Panc1 (cell line): ENCODE data around the gene ECHDC3. TPM values are rescaled to one million over a fixed set of nuclear protein-coding genes. Genes with fewer than 3 reads are reported as not detected.

ENCODE experiments used
- ATAC-seq: fragments of 200-7000 bp; cut with Tn5 transposase; 2 replicates; pipeline ENCODE4 v1.9.1; 2020; ENCODE audit warnings: mild to moderate bottlenecking, moderate library complexity
- BruUV-seq: library from RNA; stranded (reverse); fragments of 400-500 nt; replicated peaks from 2 replicates; lab custom pipeline; 2021; lab: Mats Ljungman, UMichigan
- CTCF ChIA-PET: fragments of 300-600 bp; sonication (Branson Sonifier 250); formaldehyde crosslinking; loops from one replicate; lab custom pipeline; 2022; ENCODE audit warnings: antibody characterized with exemption; lab: Charles Lee
- POLR2A ChIA-PET: fragments of 300-600 bp; sonication (Branson Sonifier 250); formaldehyde crosslinking; loops from one replicate; lab custom pipeline; 2022; ENCODE audit warnings: antibody characterized with exemption; lab: Charles Lee
- DNase-seq: peaks from one replicate; pipeline ENCODE4 v3.0.0-alpha.2; 2010; ENCODE audit warnings: low read depth, low spot score
- H3K27ac ChIP-seq: 2 replicates; pipeline ENCODE4 v1.5.1; 2011; ENCODE audit warnings: mild to moderate bottlenecking, low read length, inconsistent platforms
- H3K27me3 ChIP-seq: fragments of 200-500 bp; sonication (Bioruptor generic); 2 replicates; pipeline ENCODE4 v1.6.0; 2014; ENCODE audit warnings: low read length, inconsistent platforms; ENCODE audit not compliant: control insufficient read depth, insufficient read depth
- H3K36me3 ChIP-seq: fragments of 200-500 bp; sonication (Bioruptor generic); 2 replicates; pipeline ENCODE4 v1.5.1; 2014; ENCODE audit warnings: inconsistent platforms, mild to moderate bottlenecking, low read length, moderate library complexity; ENCODE audit not compliant: control insufficient read depth, insufficient read depth
- H3K4me1 ChIP-seq: 2 replicates; pipeline ENCODE4 v1.5.1; 2011; ENCODE audit warnings: inconsistent platforms, mild to moderate bottlenecking, low read length, moderate library complexity; ENCODE audit not compliant: control insufficient read depth, insufficient read depth
- H3K4me3 ChIP-seq, 2 experiments: 2 replicates each; pipeline ENCODE4 v1.5.1; 2011 to 2012; ENCODE audit warnings: low read depth in 2 of 2, low read length in 2 of 2, mild to moderate bottlenecking in 2 of 2, inconsistent platforms in 1 of 2, moderate library complexity in 1 of 2
- H3K9me3 ChIP-seq: fragments of 200-500 bp; sonication (Bioruptor generic); 2 replicates; pipeline ENCODE4 v1.5.1; 2014; ENCODE audit warnings: low read depth, mild to moderate bottlenecking, inconsistent platforms, low read length, moderate library complexity; ENCODE audit not compliant: control insufficient read depth, insufficient read depth
- POLR2AphosphoS5 ChIP-seq: IDR thresholded peaks from 2 replicates; pipeline ENCODE4 v1.6.1; 2012; ENCODE audit warnings: mild to moderate bottlenecking, low read depth, low read length, moderate library complexity
- SIN3A ChIP-seq: IDR thresholded peaks from 2 replicates; pipeline ENCODE4 v1.6.1; 2012; ENCODE audit warnings: low read depth, mild to moderate bottlenecking, low read length, moderate library complexity, borderline replicate concordance; ENCODE audit not compliant: insufficient read depth
- TCF7L2 ChIP-seq: IDR thresholded peaks from 2 replicates; pipeline ENCODE4 v1.6.1; 2011; ENCODE audit warnings: mild to moderate bottlenecking, low read depth, low read length, inconsistent platforms
- in situ Hi-C: cut with HindIII; loops from 2 replicates; pipeline ENCODE4 v1.10.0; 2016; ENCODE audit warnings: low sequenced_read_pairs, low pct_unique_long_range_greater_than_20kb
- intact Hi-C: fragments of 100-400 bp; cut with micrococcal nuclease; formaldehyde crosslinking; loops from one replicate; pipeline ENCODE4 v1.10.0; 2022; ENCODE audit not compliant: unreplicated experiment
- total RNA-seq: library from RNA; stranded (reverse); gene quantifications from one replicate; pipeline ENCODE4 v1.2.1, GENCODE V29; 2021; ENCODE audit not compliant: unreplicated experiment
- TF ChIP-seq, protein P1 (sequence below): fragments of 450-650 bp; IDR thresholded peaks from 2 replicates; pipeline ENCODE4 v1.5.1; 2017; ENCODE audit warnings: mild to moderate bottlenecking
- TF ChIP-seq, protein P2 (sequence below), 2 experiments: IDR thresholded peaks; 2 replicates each; pipeline ENCODE4 v1.6.1; 2011 to 2012; ENCODE audit warnings: low read depth in 2 of 2, control low read depth in 1 of 2, low read length in 1 of 2, mild to moderate bottlenecking in 1 of 2, moderate library complexity in 1 of 2; ENCODE audit not compliant: insufficient read depth in 1 of 2

Gene ECHDC3
- total RNA-seq, 1 experiment from 2014 or later = 5.8 TPM

DNA sequence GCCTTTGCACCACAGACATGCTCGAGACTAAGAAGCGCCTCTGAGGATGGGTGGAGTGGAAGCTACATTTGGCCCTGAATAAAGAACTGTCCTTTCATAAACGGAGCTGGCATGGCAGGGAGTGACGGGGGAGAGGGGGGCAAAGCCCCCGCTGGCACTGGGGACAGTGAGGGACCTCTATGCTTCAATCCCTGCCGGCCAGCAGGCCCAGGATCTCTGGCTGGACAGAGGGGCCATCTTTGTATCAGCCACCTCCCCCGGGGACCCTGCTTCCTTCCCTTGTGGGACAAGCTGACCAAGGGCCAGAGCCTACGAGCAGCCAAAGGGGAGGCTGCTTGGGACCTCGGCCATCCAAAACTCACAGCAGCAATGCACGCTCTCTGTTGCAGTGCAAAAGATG, 28.2 kb upstream of the ECHDC3 start:
- no peaks in the 10 kb centered on the region for H3K36me3 ChIP-seq
- TF ChIP-seq, protein P1, sequence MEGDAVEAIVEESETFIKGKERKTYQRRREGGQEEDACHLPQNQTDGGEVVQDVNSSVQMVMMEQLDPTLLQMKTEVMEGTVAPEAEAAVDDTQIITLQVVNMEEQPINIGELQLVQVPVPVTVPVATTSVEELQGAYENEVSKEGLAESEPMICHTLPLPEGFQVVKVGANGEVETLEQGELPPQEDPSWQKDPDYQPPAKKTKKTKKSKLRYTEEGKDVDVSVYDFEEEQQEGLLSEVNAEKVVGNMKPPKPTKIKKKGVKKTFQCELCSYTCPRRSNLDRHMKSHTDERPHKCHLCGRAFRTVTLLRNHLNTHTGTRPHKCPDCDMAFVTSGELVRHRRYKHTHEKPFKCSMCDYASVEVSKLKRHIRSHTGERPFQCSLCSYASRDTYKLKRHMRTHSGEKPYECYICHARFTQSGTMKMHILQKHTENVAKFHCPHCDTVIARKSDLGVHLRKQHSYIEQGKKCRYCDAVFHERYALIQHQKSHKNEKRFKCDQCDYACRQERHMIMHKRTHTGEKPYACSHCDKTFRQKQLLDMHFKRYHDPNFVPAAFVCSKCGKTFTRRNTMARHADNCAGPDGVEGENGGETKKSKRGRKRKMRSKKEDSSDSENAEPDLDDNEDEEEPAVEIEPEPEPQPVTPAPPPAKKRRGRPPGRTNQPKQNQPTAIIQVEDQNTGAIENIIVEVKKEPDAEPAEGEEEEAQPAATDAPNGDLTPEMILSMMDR = no peak
- no peak for TF ChIP-seq POLR2AphosphoS5
- TF ChIP-seq, protein P2, sequence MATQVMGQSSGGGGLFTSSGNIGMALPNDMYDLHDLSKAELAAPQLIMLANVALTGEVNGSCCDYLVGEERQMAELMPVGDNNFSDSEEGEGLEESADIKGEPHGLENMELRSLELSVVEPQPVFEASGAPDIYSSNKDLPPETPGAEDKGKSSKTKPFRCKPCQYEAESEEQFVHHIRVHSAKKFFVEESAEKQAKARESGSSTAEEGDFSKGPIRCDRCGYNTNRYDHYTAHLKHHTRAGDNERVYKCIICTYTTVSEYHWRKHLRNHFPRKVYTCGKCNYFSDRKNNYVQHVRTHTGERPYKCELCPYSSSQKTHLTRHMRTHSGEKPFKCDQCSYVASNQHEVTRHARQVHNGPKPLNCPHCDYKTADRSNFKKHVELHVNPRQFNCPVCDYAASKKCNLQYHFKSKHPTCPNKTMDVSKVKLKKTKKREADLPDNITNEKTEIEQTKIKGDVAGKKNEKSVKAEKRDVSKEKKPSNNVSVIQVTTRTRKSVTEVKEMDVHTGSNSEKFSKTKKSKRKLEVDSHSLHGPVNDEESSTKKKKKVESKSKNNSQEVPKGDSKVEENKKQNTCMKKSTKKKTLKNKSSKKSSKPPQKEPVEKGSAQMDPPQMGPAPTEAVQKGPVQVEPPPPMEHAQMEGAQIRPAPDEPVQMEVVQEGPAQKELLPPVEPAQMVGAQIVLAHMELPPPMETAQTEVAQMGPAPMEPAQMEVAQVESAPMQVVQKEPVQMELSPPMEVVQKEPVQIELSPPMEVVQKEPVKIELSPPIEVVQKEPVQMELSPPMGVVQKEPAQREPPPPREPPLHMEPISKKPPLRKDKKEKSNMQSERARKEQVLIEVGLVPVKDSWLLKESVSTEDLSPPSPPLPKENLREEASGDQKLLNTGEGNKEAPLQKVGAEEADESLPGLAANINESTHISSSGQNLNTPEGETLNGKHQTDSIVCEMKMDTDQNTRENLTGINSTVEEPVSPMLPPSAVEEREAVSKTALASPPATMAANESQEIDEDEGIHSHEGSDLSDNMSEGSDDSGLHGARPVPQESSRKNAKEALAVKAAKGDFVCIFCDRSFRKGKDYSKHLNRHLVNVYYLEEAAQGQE (IDR thresholded peaks at IDR 0.05; ENCODE audit: insufficient read depth in 1 of 2, low read depth in 2 of 2, low read length in 1 of 2) = no peak
- no peak for TF ChIP-seq SIN3A
- no peak for TF ChIP-seq TCF7L2
- ChIA-PET CTCF (no interaction called here), POLR2A (no interaction called here)
- H3K9me3 ChIP-seq = no peaks in the 10 kb centered on the region
- no peak overlapping the region for H3K27ac ChIP-seq
- ATAC-seq (no peak), DNase-seq (no peak)
- in situ Hi-C loops (no loop called here), intact Hi-C loops (no loop called here)
- no TSS peak for BruUV-seq
- H3K27me3 ChIP-seq = no peaks in the 10 kb centered on the region
- H3K4me1 ChIP-seq = peaks cover 4% of the 10 kb centered on the region
- no peak overlapping the region for H3K4me3 ChIP-seq

DNA sequence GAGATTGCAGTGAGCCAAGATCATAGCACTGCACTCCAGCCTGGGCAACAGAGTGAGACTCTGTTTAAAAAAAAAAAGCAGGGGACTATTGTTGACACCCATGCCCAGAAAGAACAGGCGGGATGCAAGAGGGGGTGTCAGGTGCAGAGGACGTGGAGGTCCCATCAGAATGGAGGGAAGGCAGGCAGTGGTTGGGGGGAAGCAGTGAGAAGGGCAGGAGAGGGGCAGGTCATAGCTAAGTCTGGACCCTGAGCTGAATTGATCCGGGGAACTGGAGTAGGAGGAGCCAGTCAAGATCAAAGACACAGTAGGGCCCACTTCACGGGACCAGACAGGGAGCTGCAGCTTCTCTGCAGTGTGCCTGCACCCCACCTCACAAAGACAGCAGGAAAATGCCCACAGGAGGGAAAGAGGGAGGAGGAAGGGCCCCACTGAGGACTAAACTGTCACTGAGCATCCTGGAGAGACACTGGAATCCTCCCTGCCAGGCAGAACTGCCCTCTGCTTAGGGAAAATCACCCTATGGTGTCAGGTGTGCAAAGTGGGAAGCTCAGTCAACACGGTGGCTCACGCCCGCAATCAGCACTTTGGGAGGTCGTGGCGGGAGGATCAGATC, 27.3 kb upstream of the ECHDC3 start:
- H3K4me1 ChIP-seq = peaks cover 4% of the 10 kb centered on the region
- BruUV-seq = no TSS peak
- no peak for DNase-seq
- intact Hi-C loops = no loop called here
- no peaks in the 10 kb centered on the region for H3K9me3 ChIP-seq
- POLR2A ChIA-PET = no interaction called here
- no peak overlapping the region for H3K4me3 ChIP-seq
- CTCF ChIA-PET = no interaction called here
- TF ChIP-seq, protein P2 (IDR thresholded peaks at IDR 0.05; ENCODE audit: insufficient read depth in 1 of 2, low read depth in 2 of 2, low read length in 1 of 2) = no peak
- TF ChIP-seq POLR2AphosphoS5 (no peak), SIN3A (no peak), TCF7L2 (no peak)
- TF ChIP-seq, protein P1 = no peak
- H3K36me3 ChIP-seq = no peaks in the 10 kb centered on the region
- H3K27me3 ChIP-seq = no peaks in the 10 kb centered on the region
- H3K27ac ChIP-seq = no peak overlapping the region
- in situ Hi-C loops = no loop called here
- no peak for ATAC-seq
